GM18870 (cell line): ENCODE measurements around the gene TMEM200B.
"Not testable (repeated sequence)": the region's sequence is repeated elsewhere in the genome, so short reads cannot be mapped to it uniquely, and the experiment has no call there.

Experiments used
- ATAC-seq: cut with Tn5 transposase; IDR thresholded peaks from one replicate; pipeline ENCODE4 v1.9.1; 2021; ENCODE audit warnings: moderate library complexity; ENCODE audit not compliant: unreplicated experiment

TMEM200B gene

DNA sequence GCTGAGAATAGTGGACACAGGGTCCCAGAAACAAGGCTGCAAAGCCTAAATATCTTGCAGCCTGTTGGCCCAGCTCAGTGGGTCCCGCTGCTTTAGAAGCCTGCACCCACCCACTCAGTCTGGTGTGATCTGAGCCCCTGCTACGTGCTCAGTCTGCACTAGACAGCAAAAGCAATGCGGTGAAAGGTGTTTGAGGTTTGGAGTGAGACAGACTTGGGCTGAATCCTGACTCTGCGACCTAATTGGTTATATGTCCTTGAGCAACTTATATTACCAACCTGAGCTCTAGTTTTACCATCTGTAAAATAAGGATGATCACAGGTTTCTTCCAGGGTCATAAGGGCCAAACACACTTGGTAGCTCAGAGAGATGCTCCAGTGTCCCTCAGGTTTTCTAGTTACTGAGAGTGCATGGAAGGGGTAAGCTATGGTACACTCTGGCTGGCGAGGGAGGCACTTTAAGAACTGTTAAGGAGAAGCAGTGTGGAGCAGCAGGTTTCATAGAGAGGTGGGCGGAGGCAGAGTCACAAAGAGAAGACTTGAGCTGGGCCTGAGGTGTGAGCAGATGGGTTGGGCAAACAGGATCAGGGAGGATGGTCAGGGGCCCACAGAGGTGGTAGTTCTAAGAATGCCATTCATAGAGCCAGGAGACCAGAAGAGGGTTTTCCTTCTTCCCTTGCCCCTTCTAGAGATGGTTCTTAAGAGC lies 10.1 kb downstream of the TMEM200B start:
- no peak for ATAC-seq

GRCh38 chr1:29112705-29113412 lies 10.8 kb downstream of the TMEM200B start:
- no peak for ATAC-seq

DNA sequence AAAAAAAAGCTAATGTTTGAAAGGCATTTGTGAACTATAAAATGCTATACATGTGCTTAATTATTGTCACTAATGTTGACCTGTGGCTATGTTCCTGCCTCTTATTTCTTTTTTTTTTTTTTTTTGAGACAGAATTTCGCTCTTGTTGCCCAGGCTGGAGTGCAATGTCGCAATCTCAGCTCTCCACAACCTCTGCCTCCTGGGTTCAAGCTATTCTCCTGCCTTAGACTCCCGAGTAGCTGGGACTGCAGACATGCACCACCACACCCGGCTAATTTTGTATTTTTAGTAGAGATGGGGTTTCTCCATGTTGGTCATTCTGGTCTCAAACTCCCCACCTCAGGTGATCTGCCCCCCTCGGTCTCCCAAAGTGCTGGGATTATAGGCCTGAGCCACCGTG lies 15.7 kb downstream of the TMEM200B start:
- ATAC-seq, result not testable (repeated sequence)

DNA sequence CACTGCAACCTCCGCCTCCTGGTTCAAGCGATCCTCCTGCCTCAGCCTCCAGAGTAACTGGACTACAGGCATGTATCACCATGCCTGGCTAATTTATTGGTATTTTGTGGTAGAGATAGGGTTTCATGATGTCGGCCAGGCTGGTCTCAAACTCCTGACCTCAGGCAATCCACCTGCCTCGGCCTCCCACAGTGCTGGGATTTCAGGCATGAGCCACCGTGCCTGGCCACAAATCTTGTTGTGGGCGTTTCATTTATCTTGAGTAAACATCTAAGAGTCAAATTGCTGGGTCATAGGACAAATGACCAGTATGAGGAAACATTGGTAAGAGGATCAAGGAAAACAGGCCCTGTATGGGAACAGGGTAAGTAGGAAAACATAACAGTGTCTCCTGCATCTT lies 17.9 kb downstream of the TMEM200B start:
- ATAC-seq, result no peak

DNA sequence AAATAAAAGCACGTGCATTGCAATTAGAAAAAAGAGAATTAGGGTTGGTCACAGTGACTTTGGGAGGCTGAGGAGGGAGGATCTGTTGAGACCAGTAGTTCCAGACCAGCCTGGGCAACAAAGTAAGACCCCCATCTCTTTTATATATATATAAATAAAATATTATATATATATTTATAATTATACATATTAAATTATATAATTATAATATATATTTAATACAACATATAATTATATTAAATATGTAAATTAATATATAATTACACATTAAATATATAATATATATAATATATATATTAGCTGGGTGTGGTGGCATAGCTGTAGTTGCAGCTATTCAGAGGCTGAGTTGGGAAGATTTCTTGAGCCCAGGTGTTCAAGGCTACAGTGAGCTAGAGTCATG lies 23.2 kb downstream of the TMEM200B start:
- no peak for ATAC-seq

GRCh38 chr1:29099286-29099685 lies 24.4 kb downstream of the TMEM200B start:
- ATAC-seq, result no peak

- no peak for ATAC-seq
Measured at GRCh38 chr1:29096231-29096886, 27.3 kb downstream of the TMEM200B start.

GRCh38 chr1:29094954-29095353 lies 28.7 kb downstream of the TMEM200B start:
- no peak for ATAC-seq

- ATAC-seq, result no peak
Measured at GRCh38 chr1:29094433-29094832, 29.3 kb downstream of the TMEM200B start.

DNA sequence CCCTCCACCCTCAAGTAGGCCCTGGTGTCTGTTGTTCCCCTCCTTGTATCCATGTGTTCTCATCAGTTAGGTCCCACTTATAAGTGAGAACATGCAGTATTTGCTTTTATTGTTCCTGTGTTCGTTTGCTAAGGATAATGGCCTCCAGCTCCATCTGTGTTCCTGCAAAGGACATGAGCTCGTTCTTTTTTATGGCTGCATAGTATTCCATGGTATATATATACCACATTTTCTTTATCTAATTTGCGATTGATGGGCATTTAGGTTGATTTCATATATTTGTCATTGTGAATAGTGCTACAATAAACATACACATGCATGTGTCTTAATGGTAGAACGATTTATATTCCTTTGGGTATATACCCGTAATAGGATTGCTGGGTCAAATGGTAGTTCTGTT lies 31.0 kb downstream of the TMEM200B start:
- not testable (repeated sequence) for ATAC-seq

DNA sequence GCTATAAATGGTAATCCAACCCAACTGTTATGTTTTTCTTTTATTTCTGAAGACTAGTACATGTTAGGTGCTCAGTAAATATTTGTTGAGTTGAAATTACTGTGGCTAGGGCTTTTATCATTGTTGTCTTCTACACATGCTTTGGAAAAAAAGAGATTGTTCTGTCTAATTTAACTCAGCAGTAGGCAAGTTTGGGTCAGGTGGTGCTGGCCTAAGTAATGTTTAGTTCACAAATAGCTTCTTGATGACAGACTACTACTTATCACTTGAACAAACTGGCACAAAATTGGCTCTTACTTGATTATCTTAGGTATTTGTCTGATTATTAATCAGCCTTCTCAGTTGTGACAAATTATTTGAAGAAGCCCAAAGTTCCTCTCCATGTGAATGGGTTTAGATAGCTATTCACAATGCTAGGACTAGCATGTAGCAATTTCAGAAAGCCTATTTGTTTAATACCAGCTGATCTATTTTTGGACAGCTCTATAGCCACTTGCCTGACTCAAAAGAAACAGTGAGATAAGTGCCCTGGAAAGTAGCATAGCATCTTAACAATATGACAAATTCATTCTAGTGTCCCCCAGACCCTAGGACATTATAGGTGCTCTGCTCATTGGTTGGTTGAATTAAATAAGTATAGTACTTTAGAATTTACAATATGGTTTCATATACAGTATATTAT lies 32.6 kb downstream of the TMEM200B start:
- ATAC-seq, result no peak

GRCh38 chr1:29084196-29084521 lies 39.5 kb downstream of the TMEM200B start:
- no peak for ATAC-seq

- no peak for ATAC-seq
Measured at GRCh38 chr1:29083317-29084195, 40.1 kb downstream of the TMEM200B start.

DNA sequence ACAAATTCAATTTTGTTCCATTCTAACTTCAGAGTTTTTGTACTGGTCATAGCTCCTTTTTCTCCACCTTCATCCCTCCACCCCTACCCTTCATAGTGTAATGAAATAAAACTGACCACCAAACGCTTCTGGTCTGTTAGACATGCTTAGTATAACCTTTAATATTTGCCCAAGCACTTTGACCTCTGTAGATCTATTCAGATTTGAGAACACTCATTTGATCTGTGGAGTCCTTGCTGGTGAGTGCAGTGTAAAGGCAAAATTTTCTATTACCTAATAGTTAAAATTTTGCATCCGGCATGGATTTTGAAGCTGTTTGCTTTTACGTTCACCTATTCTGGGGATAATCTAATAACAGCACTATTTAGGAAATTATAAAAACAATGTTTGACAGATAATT lies 41.2 kb downstream of the TMEM200B start:
- ATAC-seq, result no peak

- no peak for ATAC-seq
Measured at GRCh38 chr1:29081201-29081600, 42.5 kb downstream of the TMEM200B start.

- not testable (repeated sequence) for ATAC-seq
Measured at GRCh38 chr1:29079916-29080629, 43.6 kb downstream of the TMEM200B start.

DNA sequence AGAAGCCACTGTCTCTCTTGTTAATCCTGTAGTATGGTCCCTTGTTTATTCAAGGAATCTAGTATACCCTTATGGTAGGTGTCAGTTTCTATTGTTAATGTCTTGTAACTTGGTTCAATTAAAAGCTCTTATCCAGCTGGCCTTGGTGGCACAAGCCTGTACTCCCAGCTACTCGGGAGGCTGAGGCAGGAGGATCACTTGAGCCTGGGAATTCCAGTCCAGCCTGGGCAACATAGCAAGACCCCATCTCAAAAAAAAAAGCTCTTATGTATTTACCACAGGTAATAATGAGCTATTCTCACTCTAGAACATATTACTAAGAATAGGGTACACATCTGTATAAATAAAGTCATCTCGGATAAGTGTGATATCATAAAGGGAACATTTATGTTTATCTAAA lies 46.5 kb downstream of the TMEM200B start:
- no peak for ATAC-seq
